Left ventricle myocardium inferior (tissue), 1 donor: ENCODE data around the gene SLC66A3. TPM values are rescaled to one million over a fixed set of nuclear protein-coding genes. Genes with fewer than 3 reads are reported as not detected.

Source experiments
- DNase-seq: peaks from one replicate; pipeline ENCODE4 v3.0.0-alpha.2; 2020
- H3K27ac ChIP-seq: fragments of 200-600 bp; replicated peaks from 2 replicates; pipeline ENCODE4 v1.8.0; 2021
- H3K27me3 ChIP-seq: fragments of 200-600 bp; 2 replicates; pipeline ENCODE4 v1.8.0; 2021; ENCODE audit warnings: low read depth
- H3K36me3 ChIP-seq: fragments of 200-600 bp; 2 replicates; pipeline ENCODE4 v1.8.0; 2021
- H3K4me1 ChIP-seq: fragments of 200-600 bp; 2 replicates; pipeline ENCODE4 v1.8.0; 2021
- H3K4me3 ChIP-seq: fragments of 200-600 bp; 2 replicates; pipeline ENCODE4 v1.8.0; 2021; ENCODE audit warnings: mild to moderate bottlenecking, moderate library complexity
- H3K9me3 ChIP-seq: fragments of 200-600 bp; replicated peaks from 2 replicates; pipeline ENCODE4 v1.8.0; 2021
- intact Hi-C: fragments of 100-400 bp; cut with micrococcal nuclease; formaldehyde crosslinking; loops from one replicate; pipeline ENCODE4 v1.11.0; 2022
- total RNA-seq: library from RNA; stranded (reverse); fragmentation: NEBNext Ultra II Directional; extraction: Animal tissue kit (Norgen Biotek cat#: 25700); gene quantifications from one replicate; pipeline ENCODE4 v1.2.1, GENCODE V29; 2021
- TF ChIP-seq, protein P1 (sequence below): fragments of 200-600 bp; IDR thresholded peaks from 2 replicates; pipeline ENCODE4 v1.8.0; 2021; ENCODE audit warnings: antibody characterized with exemption, mild to moderate bottlenecking, borderline replicate concordance
- donor health status: DM: no; HTN: yes; CAD: no; lungs with severe emphysema.

Gene SLC66A3
- total RNA-seq, 1 donor from 2014 or later: 7.8 TPM

DNA sequence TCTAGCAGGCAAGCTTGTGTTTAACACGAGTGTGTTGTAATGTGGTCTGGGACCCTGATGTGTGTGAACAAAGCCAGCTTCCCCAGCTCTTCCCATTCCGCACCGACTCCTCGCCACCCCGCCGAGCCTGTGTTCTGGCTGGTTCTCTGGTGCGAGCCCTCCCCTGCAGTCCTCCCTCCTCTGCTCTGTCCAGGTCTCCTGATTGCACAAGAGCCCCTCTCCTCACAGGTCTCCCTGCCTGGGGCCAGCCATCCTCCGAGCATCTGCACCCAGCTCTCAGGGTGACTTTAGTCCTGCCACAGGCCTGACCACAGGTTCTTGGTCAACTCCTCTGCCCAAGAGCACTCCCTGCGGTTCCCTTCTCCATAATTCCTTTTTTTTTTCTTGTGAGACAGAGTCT, 13.2 kb downstream of the SLC66A3 start:
- Histone ChIP-seq H3K9me3 (no peaks in the 10 kb centered on the region), H3K27me3 (no peaks in the 10 kb centered on the region), H3K27ac (no peak overlapping the region), H3K4me3 (no peak overlapping the region), H3K36me3 (peaks cover 8% of the 10 kb centered on the region), H3K4me1 (no peaks in the 10 kb centered on the region)
- intact Hi-C loops: no loop called here
- TF ChIP-seq, protein P1, sequence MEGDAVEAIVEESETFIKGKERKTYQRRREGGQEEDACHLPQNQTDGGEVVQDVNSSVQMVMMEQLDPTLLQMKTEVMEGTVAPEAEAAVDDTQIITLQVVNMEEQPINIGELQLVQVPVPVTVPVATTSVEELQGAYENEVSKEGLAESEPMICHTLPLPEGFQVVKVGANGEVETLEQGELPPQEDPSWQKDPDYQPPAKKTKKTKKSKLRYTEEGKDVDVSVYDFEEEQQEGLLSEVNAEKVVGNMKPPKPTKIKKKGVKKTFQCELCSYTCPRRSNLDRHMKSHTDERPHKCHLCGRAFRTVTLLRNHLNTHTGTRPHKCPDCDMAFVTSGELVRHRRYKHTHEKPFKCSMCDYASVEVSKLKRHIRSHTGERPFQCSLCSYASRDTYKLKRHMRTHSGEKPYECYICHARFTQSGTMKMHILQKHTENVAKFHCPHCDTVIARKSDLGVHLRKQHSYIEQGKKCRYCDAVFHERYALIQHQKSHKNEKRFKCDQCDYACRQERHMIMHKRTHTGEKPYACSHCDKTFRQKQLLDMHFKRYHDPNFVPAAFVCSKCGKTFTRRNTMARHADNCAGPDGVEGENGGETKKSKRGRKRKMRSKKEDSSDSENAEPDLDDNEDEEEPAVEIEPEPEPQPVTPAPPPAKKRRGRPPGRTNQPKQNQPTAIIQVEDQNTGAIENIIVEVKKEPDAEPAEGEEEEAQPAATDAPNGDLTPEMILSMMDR: no peak
- DNase-seq: no peak

DNA sequence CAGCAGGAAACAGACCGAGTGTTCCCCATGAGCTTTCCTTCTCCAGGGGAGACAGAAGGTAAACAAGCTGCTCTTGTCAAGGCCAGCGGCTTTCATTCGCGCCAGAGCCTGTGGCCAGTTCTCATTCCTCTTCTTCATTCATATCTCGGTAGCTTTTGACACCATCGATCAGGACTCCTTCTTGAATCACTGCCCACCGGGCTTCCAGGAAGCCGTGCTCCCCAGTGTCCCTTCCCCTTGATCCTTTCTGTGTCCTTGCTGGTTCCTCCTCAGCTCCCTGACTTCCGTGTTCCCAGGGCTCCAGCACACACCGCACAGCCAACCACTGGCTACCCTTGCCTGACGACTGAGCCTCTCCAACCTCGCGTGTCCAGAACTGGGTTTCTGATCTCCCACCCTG, 14.1 kb downstream of the SLC66A3 start:
- intact Hi-C loops: no loop called here
- Histone ChIP-seq H3K9me3 (no peaks in the 10 kb centered on the region), H3K4me3 (no peak overlapping the region), H3K27me3 (no peaks in the 10 kb centered on the region), H3K4me1 (no peaks in the 10 kb centered on the region), H3K27ac (no peak overlapping the region), H3K36me3 (peaks cover 6% of the 10 kb centered on the region)
- TF ChIP-seq, protein P1: no peak
- no peak for DNase-seq

DNA sequence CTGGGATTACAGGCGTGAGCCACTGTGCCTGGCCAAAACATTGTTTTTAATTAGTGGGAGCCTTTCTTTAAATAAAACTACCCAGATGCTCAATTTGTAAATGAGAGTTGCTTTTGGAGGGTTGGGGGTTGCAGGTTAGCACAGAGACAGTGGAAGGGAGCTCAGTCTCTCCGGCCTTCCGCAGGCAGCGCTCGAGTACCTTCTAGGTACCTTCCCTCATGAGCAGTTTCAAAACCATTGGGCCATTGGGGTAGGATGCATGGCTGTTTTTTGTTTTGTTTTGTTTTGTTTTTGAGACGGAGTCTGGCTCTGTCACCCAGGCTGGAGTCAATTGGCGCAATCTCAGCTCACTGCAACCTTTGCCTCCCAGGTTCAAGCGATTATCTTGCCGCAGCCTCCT, 19.0 kb downstream of the SLC66A3 start:
- H3K9me3 ChIP-seq: no peaks in the 10 kb centered on the region
- H3K36me3 ChIP-seq: peaks cover 17% of the 10 kb centered on the region
- no peak overlapping the region for H3K27ac ChIP-seq
- H3K27me3 ChIP-seq: no peaks in the 10 kb centered on the region
- TF ChIP-seq, protein P1: no peak
- intact Hi-C loops: no loop called here
- H3K4me1 ChIP-seq: no peaks in the 10 kb centered on the region
- DNase-seq: no peak
- no peak overlapping the region for H3K4me3 ChIP-seq

DNA sequence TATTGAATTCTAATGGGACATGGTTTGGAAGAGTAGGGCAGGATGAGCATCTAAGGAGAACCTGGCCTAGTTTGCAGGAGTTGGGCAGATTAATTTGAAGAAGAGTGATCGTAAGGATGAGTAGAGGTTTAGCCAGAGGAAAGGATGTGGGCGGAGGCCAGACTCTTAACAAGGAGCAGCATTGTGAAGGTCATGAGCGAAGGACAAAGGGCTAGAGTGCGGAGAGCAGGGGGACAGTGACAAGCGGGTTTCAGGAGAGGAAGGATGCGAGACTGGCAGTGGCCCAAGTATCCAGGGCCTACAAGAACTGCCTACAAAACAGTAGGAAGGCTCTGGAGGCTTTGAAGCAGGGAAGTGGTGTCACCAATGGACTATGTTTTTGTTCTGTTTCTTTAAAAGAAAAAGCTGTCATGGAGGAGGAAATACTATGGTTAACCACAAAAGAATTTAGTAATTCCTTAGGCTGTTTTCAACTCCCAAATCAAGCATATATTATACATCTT, 20.1 kb downstream of the SLC66A3 start:
- TF ChIP-seq, protein P1: no peak
- Histone ChIP-seq H3K27ac (no peak overlapping the region), H3K9me3 (no peaks in the 10 kb centered on the region), H3K27me3 (no peaks in the 10 kb centered on the region), H3K4me3 (no peak overlapping the region), H3K4me1 (no peaks in the 10 kb centered on the region), H3K36me3 (peaks cover 28% of the 10 kb centered on the region)
- DNase-seq: no peak
- intact Hi-C loops: no loop called here

DNA sequence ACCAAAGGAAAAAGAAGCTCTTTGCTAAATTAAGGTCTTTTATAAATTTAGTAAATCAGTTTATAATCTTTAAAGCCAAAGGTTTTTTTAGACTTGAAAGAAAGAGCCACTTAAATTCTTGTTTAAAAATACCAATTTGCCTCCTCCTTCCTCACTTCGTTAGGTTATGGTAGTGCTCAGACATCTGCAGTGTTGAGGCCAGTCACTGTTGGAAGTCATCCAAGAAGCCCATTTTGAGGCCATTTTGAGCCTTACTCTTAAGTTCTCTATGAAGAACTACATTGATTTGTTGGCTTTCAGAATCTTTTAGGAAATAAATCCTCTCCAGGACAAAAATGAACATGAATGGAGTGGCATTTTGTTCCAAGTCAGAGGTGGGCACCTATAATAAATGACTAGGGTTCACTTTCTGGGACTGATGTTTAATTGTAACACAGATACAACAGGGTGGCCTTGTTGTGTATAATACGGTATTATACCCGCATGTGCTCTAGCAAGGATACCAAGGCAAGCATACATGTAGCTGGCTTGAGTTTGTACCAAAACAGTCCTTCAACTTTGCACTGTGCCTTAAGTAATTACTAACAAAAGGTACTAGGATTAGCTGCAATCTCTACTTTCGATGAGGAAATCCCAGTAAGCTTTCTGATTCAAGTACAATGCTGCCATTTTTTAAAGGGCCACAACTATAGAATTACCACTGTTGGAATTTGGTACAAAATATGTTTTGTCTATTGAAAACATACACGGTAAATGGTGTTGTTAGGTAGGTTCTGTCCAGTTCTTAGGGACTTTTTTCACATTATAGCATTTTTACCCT, 22.8 kb downstream of the SLC66A3 start:
- H3K27me3 ChIP-seq: no peaks in the 10 kb centered on the region
- H3K4me3 ChIP-seq: no peak overlapping the region
- no peaks in the 10 kb centered on the region for H3K4me1 ChIP-seq
- H3K27ac ChIP-seq: no peak overlapping the region
- DNase-seq: no peak
- TF ChIP-seq, protein P1: no peak
- no peaks in the 10 kb centered on the region for H3K9me3 ChIP-seq
- peaks cover 45% of the 10 kb centered on the region for H3K36me3 ChIP-seq
- intact Hi-C loops: no loop called here
